OCI-LY3 (cell line): ENCODE measurements around the gene REG3G.
"Not testable (repeated sequence)": the region's sequence is repeated elsewhere in the genome, so short reads cannot be mapped to it uniquely, and the experiment has no call there.

Experiments
- H2AFZ ChIP-seq: fragments of 200-600, 300-600 bp; shearing (Covaris generic); 2 replicates; pipeline ENCODE4 v1.6.0; 2014; ENCODE audit warnings: antibody characterized with exemption, low read depth, low read length
- H3K27ac ChIP-seq: fragments of 200-600, 300-600 bp; sonication (generic); 2 replicates; pipeline ENCODE4 v1.5.1; 2014; ENCODE audit warnings: mild to moderate bottlenecking, low read length, moderate library complexity, mixed read lengths
- H3K27me3 ChIP-seq: fragments of 200-600, 300-600 bp; sonication (generic); 2 replicates; pipeline ENCODE4 v1.6.1; 2014; ENCODE audit warnings: low read depth, low read length, mixed read lengths
- H3K36me3 ChIP-seq: fragments of 200-600, 300-600 bp; sonication (generic); replicated peaks from 2 replicates; pipeline ENCODE3; 2014; ENCODE audit warnings: low read depth, low read length, mixed read lengths
- H3K4me1 ChIP-seq: fragments of 300-600, 200-600 bp; sonication (generic); 2 replicates; pipeline ENCODE4 v1.6.1; 2014; ENCODE audit warnings: low read length, mixed read lengths
- H3K4me2 ChIP-seq: fragments of 200-600, 300-600 bp; sonication (generic); 2 replicates; pipeline ENCODE4 v1.6.1; 2014; ENCODE audit warnings: low read length, mixed read lengths
- H3K4me3 ChIP-seq: fragments of 300-600, 200-600 bp; sonication (generic); 2 replicates; pipeline ENCODE4 v1.5.1; 2014; ENCODE audit warnings: antibody characterized with exemption, mild to moderate bottlenecking, low read length, moderate library complexity
- H3K79me2 ChIP-seq: fragments of 300-600, 200-600 bp; shearing (Covaris generic); 2 replicates; pipeline ENCODE4 v1.6.1; 2014; ENCODE audit warnings: mild to moderate bottlenecking, low read length, mixed read lengths
- H3K9ac ChIP-seq: fragments of 300-600, 200-600 bp; shearing (Covaris generic); 2 replicates; pipeline ENCODE4 v1.6.0; 2014; ENCODE audit warnings: mild to moderate bottlenecking, low read length, moderate library complexity
- H3K9me3 ChIP-seq: fragments of 200-600, 300-600 bp; shearing (Covaris generic); 2 replicates; pipeline ENCODE4 v1.6.1; 2014; ENCODE audit warnings: low read length, mixed read lengths; ENCODE audit not compliant: insufficient read depth
- H4K20me1 ChIP-seq: fragments of 200-600, 300-600 bp; sonication (generic); 2 replicates; pipeline ENCODE4 v1.6.1; 2016; ENCODE audit warnings: low read length, mixed read lengths; ENCODE audit not compliant: insufficient read depth
- CTCF ChIP-seq: fragments of 200-600, 300-600 bp; sonication (generic); IDR thresholded peaks from 2 replicates; pipeline ENCODE4 v1.5.1; 2014; ENCODE audit warnings: antibody characterized with exemption, low read length, low read depth
- EZH2phosphoT487 ChIP-seq: fragments of 200-600 bp; shearing (Covaris generic); IDR thresholded peaks from 2 replicates; pipeline ENCODE4 v1.6.1; 2018; ENCODE audit warnings: antibody characterized with exemption, mixed run types, low read depth

REG3G gene

GRCh38 chr2:79039944-79040343 lies 14.4 kb downstream of the REG3G start:
- Histone ChIP-seq H3K79me2 (no peaks in the 10 kb centered on the region), H3K4me2 (no peak overlapping the region), H2AFZ (no peak overlapping the region), H3K27me3 (no peaks in the 10 kb centered on the region), H3K36me3 (no peaks in the 10 kb centered on the region), H3K9me3 (no peaks in the 10 kb centered on the region), H3K4me3 (no peak overlapping the region), H3K27ac (no peak overlapping the region), H4K20me1 (0 out of 2 replicates have a peak, but pooled peaks cover 2% of the 10 kb centered on the region), H3K9ac (no peak overlapping the region), H3K4me1 (peaks cover 3% of the 10 kb centered on the region; the same call in 1 of the 2 replicates)
- TF ChIP-seq CTCF (no peak), EZH2phosphoT487 (no peak)

GRCh38 chr2:79041032-79041448 lies 15.5 kb downstream of the REG3G start:
- no peak overlapping the region for H3K4me2 ChIP-seq
- H3K27me3 ChIP-seq = no peaks in the 10 kb centered on the region
- H4K20me1 ChIP-seq = 0 out of 2 replicates have a peak, but pooled peaks cover 2% of the 10 kb centered on the region
- H3K79me2 ChIP-seq = no peaks in the 10 kb centered on the region
- no peak overlapping the region for H3K9ac ChIP-seq
- H3K9me3 ChIP-seq = no peaks in the 10 kb centered on the region
- TF ChIP-seq EZH2phosphoT487 = no peak
- peak; percentile 77 for TF ChIP-seq CTCF
- H3K27ac ChIP-seq = no peak overlapping the region
- no peaks in the 10 kb centered on the region for H3K36me3 ChIP-seq
- H3K4me1 ChIP-seq = peaks cover 3% of the 10 kb centered on the region; the same call in 1 of the 2 replicates
- no peak overlapping the region for H2AFZ ChIP-seq
- no peak overlapping the region for H3K4me3 ChIP-seq

- not testable (repeated sequence) for H2AFZ ChIP-seq, H3K9ac ChIP-seq, H4K20me1 ChIP-seq, H3K36me3 ChIP-seq, H3K4me1 ChIP-seq, H3K4me3 ChIP-seq, H3K27me3 ChIP-seq, H3K27ac ChIP-seq, H3K4me2 ChIP-seq, H3K9me3 ChIP-seq, H3K79me2 ChIP-seq
Observed at GRCh38 chr2:79053486-79053885, 28.0 kb downstream of the REG3G start.

- not testable (repeated sequence) for H3K36me3 ChIP-seq, H3K9ac ChIP-seq, H2AFZ ChIP-seq, H3K9me3 ChIP-seq, H4K20me1 ChIP-seq, H3K27me3 ChIP-seq, H3K4me3 ChIP-seq, H3K79me2 ChIP-seq, H3K4me1 ChIP-seq, H3K4me2 ChIP-seq, H3K27ac ChIP-seq
Observed at GRCh38 chr2:79054769-79055168, 29.3 kb downstream of the REG3G start.

- H3K9me3 ChIP-seq = 0 out of 2 replicates have a peak, but pooled peaks cover 3% of the 10 kb centered on the region
- H3K36me3 ChIP-seq = peaks cover 4% of the 10 kb centered on the region
- no peak overlapping the region for H3K9ac ChIP-seq
- H3K79me2 ChIP-seq = no peaks in the 10 kb centered on the region
- H3K4me1 ChIP-seq = peaks cover 2% of the 10 kb centered on the region; the same call in 1 of the 2 replicates
- H3K4me2 ChIP-seq = no peak overlapping the region
- TF ChIP-seq CTCF = no peak
- TF ChIP-seq EZH2phosphoT487 = no peak
- no peaks in the 10 kb centered on the region for H4K20me1 ChIP-seq
- H3K27ac ChIP-seq = no peak overlapping the region
- H2AFZ ChIP-seq = no peak overlapping the region
- no peaks in the 10 kb centered on the region; the same call in 1 of the 2 replicates for H3K27me3 ChIP-seq
- no peak overlapping the region for H3K4me3 ChIP-seq
Observed at GRCh38 chr2:79065201-79065600, 39.7 kb downstream of the REG3G start.
